ENCODE data around the gene HIVEP3.

DNA sequence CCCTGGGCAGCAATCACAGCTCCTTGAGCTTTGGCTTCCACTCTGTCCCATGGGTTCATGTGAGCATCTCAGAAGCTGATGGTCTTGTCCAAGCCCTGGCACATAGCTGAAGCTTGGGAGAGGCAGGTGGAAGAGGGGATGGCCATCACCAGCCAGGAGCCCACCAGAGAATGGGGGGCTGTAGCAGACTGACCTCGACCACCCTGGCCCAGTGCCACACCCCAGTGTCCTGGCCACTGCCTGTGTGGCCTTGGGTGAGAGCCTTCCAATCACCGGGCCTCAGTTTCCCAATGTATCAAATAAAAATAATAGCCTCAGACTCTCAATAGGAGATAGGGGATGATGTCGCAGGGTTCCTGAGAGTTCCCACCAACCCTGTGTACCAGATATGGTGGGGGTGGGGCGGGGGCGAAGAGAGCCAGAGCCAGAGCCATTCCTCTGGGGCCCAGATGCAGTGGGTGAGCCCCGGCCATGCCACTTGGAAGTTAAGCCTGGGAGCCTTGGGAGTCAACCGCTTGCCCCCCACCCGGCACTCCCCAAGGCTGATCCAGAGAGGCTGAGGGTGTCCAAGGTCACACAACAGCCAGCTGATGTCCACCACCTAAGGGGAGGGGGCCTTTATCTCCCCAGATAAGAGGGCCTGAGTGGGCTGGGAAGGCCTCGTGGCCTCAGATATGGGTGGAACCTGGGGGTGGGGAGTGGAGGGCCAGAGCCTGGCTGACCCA is 424.9 kb downstream of the HIVEP3 start:
- TF ChIP-seq, protein P1, sequence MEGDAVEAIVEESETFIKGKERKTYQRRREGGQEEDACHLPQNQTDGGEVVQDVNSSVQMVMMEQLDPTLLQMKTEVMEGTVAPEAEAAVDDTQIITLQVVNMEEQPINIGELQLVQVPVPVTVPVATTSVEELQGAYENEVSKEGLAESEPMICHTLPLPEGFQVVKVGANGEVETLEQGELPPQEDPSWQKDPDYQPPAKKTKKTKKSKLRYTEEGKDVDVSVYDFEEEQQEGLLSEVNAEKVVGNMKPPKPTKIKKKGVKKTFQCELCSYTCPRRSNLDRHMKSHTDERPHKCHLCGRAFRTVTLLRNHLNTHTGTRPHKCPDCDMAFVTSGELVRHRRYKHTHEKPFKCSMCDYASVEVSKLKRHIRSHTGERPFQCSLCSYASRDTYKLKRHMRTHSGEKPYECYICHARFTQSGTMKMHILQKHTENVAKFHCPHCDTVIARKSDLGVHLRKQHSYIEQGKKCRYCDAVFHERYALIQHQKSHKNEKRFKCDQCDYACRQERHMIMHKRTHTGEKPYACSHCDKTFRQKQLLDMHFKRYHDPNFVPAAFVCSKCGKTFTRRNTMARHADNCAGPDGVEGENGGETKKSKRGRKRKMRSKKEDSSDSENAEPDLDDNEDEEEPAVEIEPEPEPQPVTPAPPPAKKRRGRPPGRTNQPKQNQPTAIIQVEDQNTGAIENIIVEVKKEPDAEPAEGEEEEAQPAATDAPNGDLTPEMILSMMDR (conservative IDR thresholded peaks at IDR 0.05; ENCODE audit: low read length): no peak
- TF ChIP-seq EZH2phosphoT487 (IDR thresholded peaks at IDR 0.05; ENCODE audit: borderline replicate concordance): no peak

Data from Loucy (cell line).